ENCODE measurements around the gene GVQW3. TPM values are rescaled to one million over a fixed set of nuclear protein-coding genes. Genes with fewer than 3 reads are reported as not detected.

Gene GVQW3
- total RNA-seq, 2 donors from 2014 or later, result 2.2 to 2.8 TPM

- Histone ChIP-seq H3K9ac (ENCODE audit: low read depth in 2 of 2, low read length in 2 of 2) (no peak overlapping the region), H3K4me3 (no peak overlapping the region), H3K36me3 (no peaks in the 10 kb centered on the region), H3K9me3 (no peaks in the 10 kb centered on the region), H3K27ac (no peak overlapping the region), H3K27me3 (no peaks in the 10 kb centered on the region), H3K4me1 (no peaks in the 10 kb centered on the region)
- DNase-seq, result no peak
- intact Hi-C loops (cut with DNase I), result no loop called here
- no peak for TF ChIP-seq CTCF (IDR thresholded peaks at IDR 0.05)
Measured at GRCh38 chr11:76424891-76425290, 43.8 kb downstream of the GVQW3 start.

- Histone ChIP-seq H3K27ac (no peak overlapping the region), H3K4me3 (no peak overlapping the region), H3K4me1 (no peaks in the 10 kb centered on the region), H3K36me3 (no peaks in the 10 kb centered on the region), H3K9me3 (no peaks in the 10 kb centered on the region), H3K27me3 (no peaks in the 10 kb centered on the region), H3K9ac (ENCODE audit: low read depth in 2 of 2, low read length in 2 of 2) (no peak overlapping the region)
- no peak for TF ChIP-seq CTCF (IDR thresholded peaks at IDR 0.05)
- intact Hi-C loops (cut with DNase I), result no loop called here
- no peak for DNase-seq
Measured at GRCh38 chr11:76426660-76427059, 45.5 kb downstream of the GVQW3 start.

GRCh38 chr11:76436020-76436419 lies 54.9 kb downstream of the GVQW3 start:
- H3K4me1 ChIP-seq, result no peaks in the 10 kb centered on the region
- H3K4me3 ChIP-seq, result no peak overlapping the region
- H3K27ac ChIP-seq, result no peak overlapping the region
- H3K27me3 ChIP-seq, result no peaks in the 10 kb centered on the region
- DNase-seq, result no peak
- H3K36me3 ChIP-seq, result no peaks in the 10 kb centered on the region
- no peak for TF ChIP-seq CTCF (IDR thresholded peaks at IDR 0.05)
- H3K9ac ChIP-seq (ENCODE audit: low read depth in 2 of 2, low read length in 2 of 2), result no peak overlapping the region
- intact Hi-C loops (cut with DNase I), result no loop called here
- no peaks in the 10 kb centered on the region for H3K9me3 ChIP-seq

- Histone ChIP-seq H3K9ac (ENCODE audit: low read depth in 2 of 2, low read length in 2 of 2) (peak overlapping the region; percentile 75 to 98), H3K27me3 (no peaks in the 10 kb centered on the region), H3K36me3 (no peaks in the 10 kb centered on the region), H3K9me3 (no peaks in the 10 kb centered on the region), H3K27ac (peak overlapping the region; percentile 83), H3K4me3 (peak overlapping the region; percentile 95), H3K4me1 (peaks cover 7% of the 10 kb centered on the region)
- TF ChIP-seq CTCF (IDR thresholded peaks at IDR 0.05), result no peak
- no peak for DNase-seq
- intact Hi-C loops (cut with DNase I), result loop anchor here (5.0 kb wide), 1 partner anchor 61 kb away; the partner anchor contains the start of genes GVQW3 and THAP12
Measured at GRCh38 chr11:76443268-76443980, 62.3 kb downstream of the GVQW3 start.

- intact Hi-C loops (cut with DNase I), result loop anchor here (5.0 kb wide), 1 partner anchor 62 kb away; the partner anchor contains the start of genes GVQW3 and THAP12
- peak overlapping the region; percentile 75 to 98 for H3K9ac ChIP-seq (ENCODE audit: low read depth in 2 of 2, low read length in 2 of 2)
- no peak for TF ChIP-seq CTCF (IDR thresholded peaks at IDR 0.05)
- H3K36me3 ChIP-seq, result no peaks in the 10 kb centered on the region
- peak overlapping the region; percentile 83 for H3K27ac ChIP-seq
- DNase-seq, result no peak
- peaks cover 7% of the 10 kb centered on the region for H3K4me1 ChIP-seq
- no peaks in the 10 kb centered on the region for H3K27me3 ChIP-seq
- peak overlapping the region; percentile 95 for H3K4me3 ChIP-seq
- no peaks in the 10 kb centered on the region for H3K9me3 ChIP-seq
Measured at GRCh38 chr11:76444065-76444383, 62.9 kb downstream of the GVQW3 start.
